SK-N-SH (cell line): ENCODE data around the gene LRRC30. TPM values are rescaled to one million over a fixed set of nuclear protein-coding genes. Genes with fewer than 3 reads are reported as not detected.

Experiments
- CTCF ChIA-PET: fragments of 300-600, 350-600 bp; formaldehyde crosslinking; extraction: SDS; loops from one replicate; lab custom pipeline; 2021; lab: Yijun Ruan, JAX
- POLR2A ChIA-PET: fragments of 350-600 bp; sonication (Branson Sonifier 250); formaldehyde crosslinking; extraction: SDS; loops from one replicate; lab custom pipeline; 2020; ENCODE audit warnings: antibody characterized with exemption, inconsistent platforms; lab: Yijun Ruan, JAX
- DNase-seq: peaks from one replicate; pipeline ENCODE4 v3.0.0; 2012
- H2AFZ ChIP-seq: fragments of 200-600 bp; sonication (generic); 2 replicates; pipeline ENCODE4 v1.8.1; 2016; ENCODE audit warnings: antibody characterized with exemption, mild to moderate bottlenecking, low read depth
- H3F3A ChIP-seq: fragments of 200-600 bp; sonication (generic); replicated peaks from 2 replicates; pipeline ENCODE3; 2016; ENCODE audit warnings: antibody characterized with exemption, mild to moderate bottlenecking; ENCODE audit not compliant: insufficient read depth
- H3K27ac ChIP-seq, 2 experiments: fragments of 200-500 bp in 1 of 2; fragments of 200-600 bp in 1 of 2; sonication (Bioruptor generic) in 1 of 2; sonication (generic), shearing (Covaris generic) in 1 of 2; 2 replicates each; pipeline versions ENCODE4 v1.5.1 to v1.6.1; 2014 to 2016; ENCODE audit warnings: low read depth in 2 of 2, inconsistent platforms in 1 of 2, low read length in 1 of 2, mild to moderate bottlenecking in 1 of 2, mixed read lengths in 1 of 2
- H3K27me3 ChIP-seq: fragments of 200-600 bp; sonication (generic), shearing (Covaris generic); 2 replicates; pipeline ENCODE4 v1.6.1; 2016; ENCODE audit warnings: mixed run types; ENCODE audit not compliant: insufficient read depth
- H3K36me3 ChIP-seq, 2 experiments: fragments of 200-500 bp in 1 of 2; fragments of 200-600 bp in 1 of 2; sonication (Bioruptor generic) in 1 of 2; sonication (generic) in 1 of 2; replicated peaks in 1 of 2; 2 replicates each; pipeline versions ENCODE3 to v1.5.1; 2014 to 2016; ENCODE audit warnings: low read length in 1 of 2, mild to moderate bottlenecking in 1 of 2; ENCODE audit not compliant: insufficient read depth in 2 of 2, control insufficient read depth in 1 of 2
- H3K4me1 ChIP-seq, 2 experiments: fragments of 200-500 bp in 1 of 2; fragments of 200-600 bp in 1 of 2; sonication (Bioruptor generic) in 1 of 2; sonication (generic), shearing (Covaris generic) in 1 of 2; 2 replicates each; pipeline versions ENCODE4 v1.5.1 to v1.6.1; 2014 to 2016; ENCODE audit warnings: low read depth in 1 of 2, low read length in 1 of 2, mixed run types in 1 of 2; ENCODE audit not compliant: insufficient read depth in 2 of 2, control insufficient read depth in 1 of 2
- H3K4me2 ChIP-seq: fragments of 200-600 bp; sonication (generic), shearing (Covaris generic); 2 replicates; pipeline ENCODE4 v1.6.1; 2017; ENCODE audit warnings: mixed run types
- H3K4me3 ChIP-seq, 2 experiments: fragments of 200-500 bp in 1 of 2; fragments of 200-600 bp in 1 of 2; sonication (Bioruptor generic) in 1 of 2; sonication (generic), shearing (Covaris generic) in 1 of 2; 2 replicates each; pipeline versions ENCODE4 v1.5.1 to v1.8.1; 2014 to 2016; ENCODE audit warnings: low read depth in 2 of 2, inconsistent platforms in 1 of 2, low read length in 1 of 2, mild to moderate bottlenecking in 1 of 2, mixed read lengths in 1 of 2, moderate library complexity in 1 of 2
- H3K79me2 ChIP-seq: fragments of 200-600 bp; sonication (generic); 2 replicates; pipeline ENCODE4 v1.8.1; 2017; ENCODE audit warnings: mild to moderate bottlenecking; ENCODE audit not compliant: insufficient read depth
- H3K9ac ChIP-seq: fragments of 200-600 bp; sonication (generic); 2 replicates; pipeline ENCODE4 v1.6.1; 2017; ENCODE audit warnings: mixed run types
- H3K9me2 ChIP-seq: fragments of 200-600 bp; sonication (generic); 2 replicates; pipeline ENCODE4 v1.6.1; 2017; ENCODE audit warnings: mixed run types
- H3K9me3 ChIP-seq: fragments of 200-600 bp; sonication (generic); 2 replicates; pipeline ENCODE4 v1.6.1; 2017; ENCODE audit warnings: mixed run types, mild to moderate bottlenecking, moderate library complexity
- H4K20me1 ChIP-seq: fragments of 200-600 bp; sonication (generic); 2 replicates; pipeline ENCODE4 v1.6.1; 2017; ENCODE audit warnings: mild to moderate bottlenecking, mixed run types; ENCODE audit not compliant: insufficient read depth
- CHD2 ChIP-seq: fragments of 150-350 bp; IDR thresholded peaks from 2 replicates; pipeline ENCODE4 v1.6.1; 2018; ENCODE audit warnings: low read length; ENCODE audit not compliant: partially characterized antibody
- ELF1 ChIP-seq: IDR thresholded peaks from 2 replicates; pipeline ENCODE4 v1.4.0; 2012
- EZH2phosphoT487 ChIP-seq: fragments of 200-600 bp; sonication (generic); IDR thresholded peaks from 2 replicates; pipeline ENCODE4 v1.6.1; 2017; ENCODE audit warnings: low read depth, mixed run types, mild to moderate bottlenecking, antibody characterized with exemption, moderate library complexity, borderline replicate concordance
- FOXM1 ChIP-seq: IDR thresholded peaks from 2 replicates; pipeline ENCODE4 v1.4.0; 2012; ENCODE audit warnings: low read depth, mild to moderate bottlenecking
- IRF3 ChIP-seq: fragments of 150-350 bp; IDR thresholded peaks from 2 replicates; pipeline ENCODE4 v1.6.1; 2016; ENCODE audit warnings: mild to moderate bottlenecking, low read depth, low read length
- JUND ChIP-seq: IDR thresholded peaks from 2 replicates; pipeline ENCODE4 v1.4.0; 2012
- MAX ChIP-seq: IDR thresholded peaks from 2 replicates; pipeline ENCODE4 v1.4.0; 2012; ENCODE audit warnings: low read depth
- MEF2A ChIP-seq: IDR thresholded peaks from 2 replicates; pipeline ENCODE4 v1.4.0; 2012; ENCODE audit warnings: low read depth, borderline replicate concordance
- MXI1 ChIP-seq: IDR thresholded peaks from 2 replicates; pipeline ENCODE4 v1.6.1; 2012; ENCODE audit warnings: mild to moderate bottlenecking, low read depth, low read length, improper control_type of control experiment
- NRF1 ChIP-seq: IDR thresholded peaks from 2 replicates; pipeline ENCODE4 v1.6.1; 2012; ENCODE audit warnings: low read depth, mild to moderate bottlenecking, low read length
- POLR2AphosphoS5 ChIP-seq: IDR thresholded peaks from 2 replicates; pipeline ENCODE4 v1.6.1; 2012; ENCODE audit warnings: low read depth, low read length
- RAD21 ChIP-seq: IDR thresholded peaks from 2 replicates; pipeline ENCODE4 v1.6.1; 2012; ENCODE audit warnings: mild to moderate bottlenecking, low read length
- REST ChIP-seq: IDR thresholded peaks from 2 replicates; pipeline ENCODE4 v1.6.1; 2012; ENCODE audit warnings: mild to moderate bottlenecking, low read depth, low read length, moderate library complexity
- SMC3 ChIP-seq: IDR thresholded peaks from 2 replicates; pipeline ENCODE4 v1.6.1; 2012; ENCODE audit warnings: low read depth, low read length, improper control_type of control experiment
- TAF1 ChIP-seq: IDR thresholded peaks from 2 replicates; pipeline ENCODE4 v1.6.1; 2012; ENCODE audit warnings: low read depth, mild to moderate bottlenecking, low read length, moderate library complexity, borderline replicate concordance
- USF1 ChIP-seq: IDR thresholded peaks from 2 replicates; pipeline ENCODE4 v1.4.0; 2012; ENCODE audit warnings: low read depth, borderline replicate concordance
- YY1 ChIP-seq: IDR thresholded peaks from 2 replicates; pipeline ENCODE4 v1.4.0; 2012; ENCODE audit warnings: low read depth, mild to moderate bottlenecking
- ZBTB33 ChIP-seq: IDR thresholded peaks from 2 replicates; pipeline ENCODE4 v1.4.0; 2012; ENCODE audit warnings: low read depth, borderline replicate concordance
- WGBS: methylation state at CpG from one replicate; pipeline ENCODE4 v1.1.6; 2017; ENCODE audit warnings: low lambda C conversion rate; 5-methylcytosine and 5-hydroxymethylcytosine counted together
- polyA plus RNA-seq, 3 experiments: library from polyadenylated mRNA; depleted of rRNA; stranded (reverse); fragments of >200 nt; gene quantifications; 2 replicates each; pipeline ENCODE4 v1.2.3, GENCODE V29; 2012

Gene LRRC30
- polyA plus RNA-seq, 1 of the 3 experiments (the other 2 are of a cell fraction), result not detected

- TF ChIP-seq IRF3, result no peak
- no peak for TF ChIP-seq SMC3
Measured at GRCh38 chr18:7234091-7234490, 3.2 kb downstream of the LRRC30 start (continued).

GRCh38 chr18:7234956-7235355, 4.1 kb downstream of the LRRC30 start:
- H3K27me3 ChIP-seq, result no peaks in the 10 kb centered on the region
- no peak overlapping the region for H3K4me2 ChIP-seq
- POLR2A ChIA-PET, result no interaction called here
- DNase-seq, result no peak
- H3K36me3 ChIP-seq, result no peaks in the 10 kb centered on the region
- 36% methylated on average over 4 of the region's 4 CpGs for WGBS
- no peak overlapping the region for H3K9ac ChIP-seq
- no peaks in the 10 kb centered on the region for H4K20me1 ChIP-seq
- H2AFZ ChIP-seq, result no peak overlapping the region
- no peaks in the 10 kb centered on the region for H3K9me3 ChIP-seq
- H3K4me3 ChIP-seq, result no peak overlapping the region
- TF ChIP-seq CHD2, result no peak
- no peak for TF ChIP-seq ELF1
- no peak for TF ChIP-seq YY1
- no peak for TF ChIP-seq TAF1
- TF ChIP-seq USF1, result no peak
- no peak for TF ChIP-seq MAX
- no peak for TF ChIP-seq MXI1
- no peak for TF ChIP-seq EZH2phosphoT487
- TF ChIP-seq NRF1, result no peak
- TF ChIP-seq, all 33 proteins: peak for 0
- no peaks in the 10 kb centered on the region for H3K79me2 ChIP-seq
- no peak overlapping the region for H3K27ac ChIP-seq
- peaks cover 0 to 16% of the 10 kb centered on the region in 2 experiments; a peak in 2 of 4 replicates for H3K4me1 ChIP-seq
- CTCF ChIA-PET, result interaction anchor here (0.7 to 3.4 kb wide), 6 partner anchors 8 to 363 kb away, joined by 3 to 10 read pairs (median 4); partner anchors contain the start of gene PTPRM
- no peaks in the 10 kb centered on the region for H3K9me2 ChIP-seq
- H3F3A ChIP-seq, result no peaks in the 10 kb centered on the region

- H4K20me1 ChIP-seq, result no peaks in the 10 kb centered on the region
Measured at GRCh38 chr18:7236072-7236471, 5.2 kb downstream of the LRRC30 start.

More at GRCh38 chr18:7236072-7236471, 5.2 kb downstream of the LRRC30 start:
- no peaks in the 10 kb centered on the region for H3K36me3 ChIP-seq
- DNase-seq, result no peak
- CTCF ChIA-PET, result interaction anchor here (0.7 to 3.4 kb wide), 4 partner anchors 10 to 331 kb away, joined by 3 to 10 read pairs (median 4); partner anchors contain the start of gene PTPRM
- peaks cover 0 to 16% of the 10 kb centered on the region in 2 experiments; a peak in 2 of 4 replicates for H3K4me1 ChIP-seq
- H3K9ac ChIP-seq, result no peak overlapping the region
- no peak overlapping the region for H2AFZ ChIP-seq
- no peak overlapping the region for H3K4me2 ChIP-seq
- H3K9me2 ChIP-seq, result no peaks in the 10 kb centered on the region
- no peak for TF ChIP-seq TAF1
- no peak for TF ChIP-seq FOXM1
- TF ChIP-seq SMC3, result no peak
- no peak for TF ChIP-seq POLR2AphosphoS5
- no peak for TF ChIP-seq MXI1
- TF ChIP-seq RAD21, result no peak
- TF ChIP-seq MEF2A, result no peak
- no peak for TF ChIP-seq ZBTB33
- no peak for TF ChIP-seq JUND
- TF ChIP-seq EZH2phosphoT487, result no peak
- TF ChIP-seq REST, result no peak
- TF ChIP-seq YY1, result no peak
- no peaks in the 10 kb centered on the region for H3K79me2 ChIP-seq
- POLR2A ChIA-PET, result interaction anchor here (0.6 kb wide), 1 partner anchor 1472 kb away, joined by 4 read pairs; no protein-coding TSS in a partner anchor
- WGBS, result 16% methylated on average over 2 of the region's 2 CpGs
- no peaks in the 10 kb centered on the region for H3K27me3 ChIP-seq
- H3K27ac ChIP-seq, result no peak overlapping the region
- H3K4me3 ChIP-seq, result no peak overlapping the region
- no peaks in the 10 kb centered on the region for H3F3A ChIP-seq
- H3K9me3 ChIP-seq, result no peaks in the 10 kb centered on the region
